HK-2 (cell line): ENCODE data around the gene C1QTNF9.
"Not testable (repeated sequence)": the region's sequence is repeated elsewhere in the genome, so short reads cannot be mapped to it uniquely, and the experiment has no call there.

Source experiments
- DNase-seq: peaks from one replicate; pipeline ENCODE4 v3.0.0-alpha.2; 2018; ENCODE audit not compliant: unreplicated experiment

The C1QTNF9 gene

GRCh38 chr13:24361113-24361512 is 51.7 kb downstream of the C1QTNF9 start:
- no peak for DNase-seq

- no peak for DNase-seq
Observed at GRCh38 chr13:24361852-24362366, 52.5 kb downstream of the C1QTNF9 start.

GRCh38 chr13:24362435-24362952 is 53.1 kb downstream of the C1QTNF9 start:
- no peak for DNase-seq

- no peak for DNase-seq
Observed at GRCh38 chr13:24365191-24365590, 55.8 kb downstream of the C1QTNF9 start.

GRCh38 chr13:24366315-24366714 is 56.9 kb downstream of the C1QTNF9 start:
- DNase-seq: not testable (repeated sequence)

GRCh38 chr13:24371273-24371672 is 61.9 kb downstream of the C1QTNF9 start:
- not testable (repeated sequence) for DNase-seq
